Sigmoid colon (tissue), 4 donors: Measurements from ENCODE around the gene PADI2.

Experiments
- CTCF ChIP-seq, 4 experiments: fragments of 450-650 bp in 3 of 4; fragments of 200-600 bp in 1 of 4; IDR thresholded peaks; one replicate each; pipeline ENCODE4 v1.5.1; 2016 to 2019; ENCODE audit warnings: antibody characterized with exemption in 4 of 4, mild to moderate bottlenecking in 3 of 4, moderate library complexity in 2 of 4
- EP300 ChIP-seq, 4 donors: sonication (generic); formaldehyde crosslinking; IDR thresholded peaks; one replicate each; pipeline ENCODE4 v1.6.1; 2017; ENCODE audit warnings: antibody characterized with exemption in 4 of 4
- POLR2A ChIP-seq, 2 donors: fragments of 450-650 bp; IDR thresholded peaks; one replicate each; pipeline ENCODE4 v1.6.1; 2016; ENCODE audit warnings: antibody characterized with exemption in 2 of 2, mild to moderate bottlenecking in 2 of 2, moderate library complexity in 2 of 2
- POLR2AphosphoS5 ChIP-seq, 4 donors: sonication (generic); formaldehyde crosslinking; IDR thresholded peaks; one replicate each; pipeline ENCODE4 v1.6.1; 2017; ENCODE audit warnings: antibody characterized with exemption in 4 of 4

- TF ChIP-seq CTCF (IDR thresholded peaks at IDR 0.05) (no peak), POLR2A (IDR thresholded peaks at IDR 0.05) (no peak), POLR2AphosphoS5 (IDR thresholded peaks at IDR 0.05) (no peak), EP300 (IDR thresholded peaks at IDR 0.05) (no peak)
These were observed 50.5 kb downstream of the PADI2 start for GRCh38 chr1:17068789-17069188.
